Testis (tissue), 2 donors: Measurements from ENCODE around the gene KCNAB1.

Experiments
- POLR2A ChIP-seq: fragments of 450-650 bp; IDR thresholded peaks from one replicate; pipeline ENCODE4 v1.6.1; 2017; ENCODE audit warnings: antibody characterized with exemption, mild to moderate bottlenecking, moderate library complexity
- TF ChIP-seq, protein P1 (sequence below), 3 experiments: fragments of 450-650 bp in 2 of 3; fragments of 200-600 bp in 1 of 3; sonication (generic) in 1 of 3; IDR thresholded peaks; one replicate each; pipeline ENCODE4 v1.5.1; 2016 to 2019; ENCODE audit warnings: antibody characterized with exemption in 3 of 3, mild to moderate bottlenecking in 2 of 3, moderate library complexity in 1 of 3

GRCh38 chr3:156576651-156577348 is 456.4 kb downstream of the KCNAB1 start:
- TF ChIP-seq POLR2A: no peak
- TF ChIP-seq, protein P1, sequence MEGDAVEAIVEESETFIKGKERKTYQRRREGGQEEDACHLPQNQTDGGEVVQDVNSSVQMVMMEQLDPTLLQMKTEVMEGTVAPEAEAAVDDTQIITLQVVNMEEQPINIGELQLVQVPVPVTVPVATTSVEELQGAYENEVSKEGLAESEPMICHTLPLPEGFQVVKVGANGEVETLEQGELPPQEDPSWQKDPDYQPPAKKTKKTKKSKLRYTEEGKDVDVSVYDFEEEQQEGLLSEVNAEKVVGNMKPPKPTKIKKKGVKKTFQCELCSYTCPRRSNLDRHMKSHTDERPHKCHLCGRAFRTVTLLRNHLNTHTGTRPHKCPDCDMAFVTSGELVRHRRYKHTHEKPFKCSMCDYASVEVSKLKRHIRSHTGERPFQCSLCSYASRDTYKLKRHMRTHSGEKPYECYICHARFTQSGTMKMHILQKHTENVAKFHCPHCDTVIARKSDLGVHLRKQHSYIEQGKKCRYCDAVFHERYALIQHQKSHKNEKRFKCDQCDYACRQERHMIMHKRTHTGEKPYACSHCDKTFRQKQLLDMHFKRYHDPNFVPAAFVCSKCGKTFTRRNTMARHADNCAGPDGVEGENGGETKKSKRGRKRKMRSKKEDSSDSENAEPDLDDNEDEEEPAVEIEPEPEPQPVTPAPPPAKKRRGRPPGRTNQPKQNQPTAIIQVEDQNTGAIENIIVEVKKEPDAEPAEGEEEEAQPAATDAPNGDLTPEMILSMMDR (IDR thresholded peaks at IDR 0.05): no peak
